Stimulated activated CD4-positive, alpha-beta T cell treated with anti-CD3 and anti-CD28 coated beads, TNF-alpha, amount 100 ng/mL, for 24 hours (primary cell): Measurements from ENCODE around the gene FAM107B.

Experiments
- DNase-seq, 3 experiments: peaks; one replicate each; pipeline ENCODE4 v3.0.0-alpha.2; 2020; ENCODE audit warnings: low read depth in 3 of 3

The FAM107B gene

DNA sequence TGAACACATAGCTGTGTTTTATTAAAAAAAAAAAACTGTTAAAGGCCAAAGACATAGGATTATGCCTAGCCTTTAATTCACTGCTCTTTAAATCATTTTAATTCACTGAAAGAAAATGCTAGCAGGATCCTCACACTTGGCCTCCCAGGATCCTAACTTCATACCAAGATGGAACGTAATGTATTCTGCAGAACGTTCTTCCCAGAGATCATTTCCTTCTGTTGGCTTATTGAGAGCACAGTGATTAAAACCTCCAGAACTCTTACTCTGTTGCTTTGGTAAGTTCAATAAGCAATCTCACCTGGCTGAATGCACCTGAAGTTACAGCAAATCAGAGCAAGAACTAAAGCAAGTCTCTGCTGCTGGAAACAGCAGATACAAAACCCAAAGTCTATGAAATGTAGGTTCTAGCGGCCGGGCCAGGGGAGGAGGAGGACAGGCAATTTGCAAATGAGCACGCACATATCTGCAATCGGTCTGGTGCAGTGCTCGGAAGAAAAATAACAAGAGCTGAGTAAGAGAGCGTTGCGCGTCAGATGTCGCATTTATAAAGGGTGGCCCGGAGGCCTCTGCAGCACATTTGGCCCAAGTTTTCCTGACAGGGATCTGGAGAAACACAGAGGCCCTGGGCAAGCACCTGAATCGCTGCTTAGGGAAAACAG, 193.9 kb downstream of the FAM107B start:
- DNase-seq, result no peak

DNA sequence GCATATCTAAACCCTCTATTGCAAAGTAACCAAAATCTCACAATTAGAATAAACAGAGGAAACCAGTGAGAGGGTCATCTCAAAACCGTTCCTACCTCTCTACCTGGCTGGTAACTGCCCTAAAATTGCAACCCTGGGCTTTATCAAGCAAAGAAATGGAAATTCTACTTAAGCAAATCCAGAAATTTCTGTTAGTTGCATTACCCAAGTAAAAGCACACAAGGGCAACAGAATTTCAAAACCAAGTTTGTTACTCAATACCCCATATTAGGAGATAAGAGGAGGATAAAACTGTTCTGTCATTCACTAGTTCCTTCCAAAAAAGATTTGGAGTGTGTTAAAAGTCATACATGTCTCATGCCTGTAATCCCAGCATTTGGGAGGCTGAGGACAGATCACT, 195.3 kb downstream of the FAM107B start:
- DNase-seq, result no peak

DNA sequence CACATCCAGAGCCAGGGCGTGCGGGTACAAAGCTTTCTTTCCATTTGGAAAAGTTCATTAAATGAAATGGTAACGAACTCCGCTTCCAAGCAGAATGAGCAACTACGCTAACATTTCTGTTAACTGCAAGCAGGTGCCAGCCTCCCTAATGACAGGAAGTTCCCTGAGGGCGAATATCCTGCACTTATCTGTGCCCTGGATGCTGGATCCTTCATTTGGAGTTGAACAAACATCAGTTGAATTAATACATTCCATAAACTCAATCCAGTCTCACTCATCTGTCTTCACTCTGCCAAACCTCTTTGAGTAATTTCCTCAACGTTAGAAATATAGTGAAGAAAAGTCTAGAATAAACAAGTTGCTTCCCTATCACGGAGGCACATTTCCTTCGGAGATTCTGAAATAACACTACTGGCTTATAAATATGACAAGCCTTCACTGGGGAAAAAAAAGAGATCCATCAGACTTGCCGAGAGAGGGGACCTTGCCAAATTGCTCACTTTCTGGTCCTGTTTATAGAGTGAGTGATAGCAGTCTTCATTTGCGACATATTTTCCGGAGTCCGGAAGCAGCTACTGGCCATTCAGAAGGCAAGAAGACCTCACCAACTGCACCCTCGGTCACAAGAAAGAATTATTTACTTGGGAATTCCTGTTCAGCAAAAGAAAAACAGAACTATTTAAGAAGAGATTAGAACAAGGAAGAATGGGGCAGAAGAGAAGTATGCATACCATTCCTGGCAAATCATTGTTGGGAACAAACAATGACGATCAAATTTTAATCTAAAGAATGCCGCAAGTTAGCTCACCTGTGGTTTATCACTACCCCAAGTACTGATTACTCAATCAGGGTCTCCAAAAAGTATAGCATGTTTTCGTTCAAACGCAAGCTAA, 196.4 kb downstream of the FAM107B start:
- DNase-seq, result no peak

DNA sequence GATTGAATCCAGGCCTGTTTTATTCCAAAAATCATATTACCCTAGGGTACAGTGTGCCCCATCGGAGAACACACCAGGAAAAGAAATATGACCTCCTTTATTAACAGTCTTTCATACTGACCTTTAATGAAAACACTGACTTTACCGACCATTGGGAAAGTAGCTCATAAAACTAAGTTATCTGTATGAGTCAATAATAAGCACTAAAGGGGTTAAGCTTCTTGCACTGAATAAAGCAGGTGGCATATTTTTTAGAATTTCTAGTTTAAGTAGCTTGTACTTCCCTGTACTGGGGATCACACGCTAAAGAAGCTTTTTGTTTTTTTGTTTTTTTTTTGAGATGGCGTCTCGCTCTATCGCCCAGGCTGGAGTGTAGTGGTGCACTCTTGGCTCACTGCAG, 199.8 kb downstream of the FAM107B start:
- no peak for DNase-seq

DNA sequence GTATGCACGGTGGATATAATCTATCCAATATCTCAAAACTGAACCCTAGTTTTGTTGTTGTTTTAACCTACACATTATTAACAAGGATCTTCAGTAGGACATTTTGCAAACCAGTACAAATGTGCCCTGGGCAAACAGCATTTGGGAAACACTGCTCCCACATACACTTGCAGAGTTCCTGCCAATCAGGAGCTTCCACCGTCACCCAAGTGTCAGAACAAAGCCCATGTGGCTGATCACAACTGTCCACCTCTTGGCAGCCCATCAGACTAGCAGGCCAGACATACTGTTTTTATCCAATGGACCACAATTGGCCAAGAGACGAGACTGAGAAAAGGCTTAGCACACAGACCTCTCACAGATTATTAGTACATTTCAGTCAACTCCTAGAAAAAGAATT, 200.4 kb downstream of the FAM107B start:
- no peak for DNase-seq

DNA sequence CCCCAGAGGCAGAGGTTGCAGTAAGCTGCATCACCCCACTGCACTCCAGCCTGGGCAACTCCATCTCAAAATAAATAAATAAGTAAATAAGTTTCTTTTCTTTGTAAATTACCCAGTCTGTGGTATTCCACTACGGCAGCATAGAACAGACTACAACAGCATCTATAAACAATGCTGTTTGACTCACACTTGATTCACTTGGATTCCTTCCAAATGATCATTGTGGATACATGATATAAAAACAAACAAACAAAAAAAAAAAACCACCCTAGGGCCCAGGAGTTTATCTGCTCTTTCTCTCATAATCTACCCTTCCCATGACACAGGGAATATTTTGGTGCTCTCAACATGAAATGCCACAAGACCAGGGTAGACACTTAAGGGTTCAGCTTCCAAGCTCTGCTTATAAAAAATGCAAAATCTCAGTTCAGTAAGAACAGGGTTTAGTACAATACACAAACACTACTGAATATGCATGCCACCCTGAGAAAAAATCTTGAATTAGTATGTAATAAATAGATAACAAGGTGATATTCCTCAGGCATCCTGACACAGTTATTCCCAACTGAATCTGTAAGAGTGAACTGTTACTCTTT, 200.9 kb downstream of the FAM107B start:
- DNase-seq, result no peak

DNA sequence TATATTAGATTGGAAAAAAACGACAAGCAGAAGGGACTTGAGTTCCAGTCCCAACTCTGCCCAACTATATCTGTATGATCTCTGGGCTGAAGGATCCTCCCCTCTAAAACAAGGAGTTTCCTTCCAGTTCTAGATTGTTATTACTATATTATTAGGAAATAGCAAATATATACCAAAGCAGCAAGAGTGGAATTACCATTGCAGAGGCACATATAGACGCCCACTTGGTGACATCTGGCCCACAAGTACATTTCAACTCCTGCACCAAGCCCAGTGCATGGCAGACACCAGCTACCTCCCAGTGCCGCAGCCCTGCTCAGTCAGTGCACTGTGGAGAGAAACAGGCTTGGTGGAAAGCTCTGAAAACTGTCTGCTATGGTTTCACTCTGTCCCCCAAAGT, 201.9 kb downstream of the FAM107B start:
- DNase-seq, result no peak

DNA sequence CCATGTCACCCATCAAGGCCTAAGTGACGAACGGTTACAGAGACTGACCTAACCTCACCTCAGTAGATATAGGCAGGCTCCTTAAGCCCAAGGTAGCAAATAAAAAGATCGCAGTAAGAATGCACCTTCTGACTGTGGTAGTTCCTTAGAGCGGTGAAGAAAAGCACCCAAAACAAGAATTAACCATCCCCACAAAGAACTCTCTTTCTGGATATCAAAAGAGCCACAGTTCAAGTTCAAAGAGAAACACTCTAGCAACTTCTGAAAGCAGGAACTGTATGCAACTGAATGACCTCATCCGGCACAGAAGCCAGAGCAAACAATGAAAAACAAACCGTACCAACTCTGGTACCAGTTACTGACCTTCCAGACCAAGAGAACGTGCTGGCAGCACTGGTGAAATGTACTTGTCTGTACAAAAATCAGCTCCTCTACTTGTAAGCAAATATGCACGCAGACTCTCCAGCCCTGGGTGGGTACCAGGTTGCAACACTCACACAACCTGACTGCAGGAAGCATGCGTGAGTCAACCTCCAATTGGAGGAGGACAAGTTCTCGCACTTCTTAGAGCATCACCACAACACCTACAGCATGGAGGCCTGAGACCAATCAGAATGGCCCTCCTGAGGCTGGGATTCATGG, 202.7 kb downstream of the FAM107B start:
- peak in 1 of 3 experiments; percentile 41 for DNase-seq

DNA sequence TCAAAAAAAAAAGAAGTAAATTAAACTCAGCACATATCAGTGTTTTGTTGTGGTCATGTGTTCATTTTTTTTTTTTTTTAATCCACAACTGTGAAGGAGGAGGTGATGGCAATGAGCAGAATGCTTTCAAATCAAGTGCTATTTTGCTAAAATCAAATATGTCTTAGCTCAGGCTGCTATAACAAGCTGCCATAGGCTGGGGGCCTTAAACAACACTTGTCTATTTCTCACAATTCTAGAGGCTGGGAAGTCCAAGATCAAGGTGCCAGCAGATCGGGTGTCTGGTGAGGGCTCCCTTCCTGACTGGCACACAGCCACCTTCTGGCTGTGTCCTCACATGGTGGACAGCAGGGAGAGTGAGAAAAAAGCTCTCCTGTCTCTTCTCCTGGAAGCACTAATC, 203.9 kb downstream of the FAM107B start:
- DNase-seq, result no peak

DNA sequence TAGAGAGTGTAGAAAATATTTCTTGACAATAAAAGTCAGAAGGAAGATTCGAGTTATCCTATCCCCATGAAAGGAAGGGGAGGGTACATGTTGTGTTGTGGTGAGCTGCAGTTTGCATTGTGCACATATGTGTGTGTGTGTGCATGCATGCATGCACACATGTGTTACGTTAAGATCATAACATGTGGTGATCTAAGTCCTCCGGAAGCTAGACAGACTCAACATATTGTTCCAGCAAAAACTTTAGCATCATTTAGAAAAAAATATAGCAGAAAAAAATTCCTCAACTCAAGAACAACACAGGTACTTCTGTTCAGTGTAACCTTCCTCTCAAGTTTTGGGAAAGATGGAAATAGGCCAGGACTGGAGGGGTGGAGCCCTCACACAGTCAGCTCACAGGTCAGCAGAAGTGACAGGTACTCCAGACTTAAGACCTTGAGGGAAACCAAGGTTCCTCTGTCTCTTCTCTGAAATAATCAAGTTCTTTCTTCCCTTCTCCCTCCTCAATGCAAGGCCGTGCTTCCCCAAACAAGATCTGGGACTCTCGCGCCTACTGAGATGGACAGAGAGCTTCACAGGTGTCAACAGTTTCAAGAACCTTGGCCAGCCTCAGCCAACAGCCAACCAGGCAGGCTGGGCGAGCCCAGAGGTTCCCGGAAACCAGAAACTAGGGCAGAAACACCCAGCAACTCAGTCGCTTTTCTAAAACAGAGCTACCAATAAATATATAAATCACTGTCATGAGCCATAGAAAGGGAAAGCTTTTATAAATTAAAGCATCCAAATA, 205.2 kb downstream of the FAM107B start:
- DNase-seq, result no peak

DNA sequence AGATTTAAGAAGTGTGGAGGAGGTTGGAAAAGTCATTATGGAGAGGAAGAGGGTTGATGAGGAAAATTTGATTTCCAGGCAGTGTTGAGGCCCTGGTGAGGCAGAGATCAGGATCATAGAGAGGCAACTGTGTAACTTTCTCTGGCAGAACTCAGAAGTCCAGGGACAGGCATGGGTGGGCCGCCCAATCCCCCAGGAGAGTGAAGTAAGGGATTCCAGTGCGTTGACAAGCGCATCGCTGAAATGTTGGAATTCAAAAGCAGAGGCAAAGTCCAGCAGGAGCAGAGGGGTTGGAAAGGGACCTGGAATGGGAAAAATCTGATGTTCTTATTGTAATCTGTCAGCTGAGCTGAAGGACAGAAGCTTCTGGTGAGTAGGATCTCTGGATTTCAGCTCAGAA, 207.3 kb downstream of the FAM107B start:
- no peak for DNase-seq

DNA sequence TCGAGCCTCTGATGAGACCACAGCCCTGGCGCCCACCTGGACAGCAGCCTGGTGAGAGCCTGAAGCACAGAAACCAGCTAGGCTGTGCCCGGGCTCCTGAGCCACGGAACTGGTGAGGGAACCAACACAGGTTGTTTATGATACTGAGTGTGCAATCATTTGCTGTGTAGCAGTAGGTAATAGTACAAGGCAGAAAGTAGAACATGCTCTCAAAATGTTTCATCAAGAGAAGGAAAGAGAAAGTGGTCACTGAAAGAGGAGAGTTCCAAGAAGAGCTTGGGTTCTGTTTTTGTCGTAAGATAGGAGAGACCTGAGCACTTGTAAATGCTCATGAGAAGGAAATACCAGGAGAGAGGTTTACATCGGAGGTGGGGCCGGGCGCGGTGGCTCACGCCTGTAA, 208.2 kb downstream of the FAM107B start:
- DNase-seq, result no peak

DNA sequence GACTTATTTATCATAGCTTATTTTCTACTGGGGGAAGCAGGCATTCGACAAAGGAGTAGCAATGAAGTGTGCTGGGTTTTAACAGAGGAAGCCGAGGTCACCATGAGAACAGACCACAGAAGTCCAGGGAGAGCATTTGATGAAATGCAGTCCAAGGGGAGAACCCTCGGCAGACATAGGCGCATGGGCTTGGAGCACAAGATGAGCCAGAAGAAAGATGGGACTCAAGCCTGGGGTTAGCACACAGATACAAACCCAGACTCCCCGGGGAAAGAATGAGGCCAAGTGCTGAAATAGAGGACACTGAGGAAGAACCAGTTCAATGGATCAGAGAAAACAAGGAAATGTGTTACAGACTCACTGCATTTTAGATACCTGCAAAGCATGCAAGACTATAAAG, 209.5 kb downstream of the FAM107B start:
- no peak for DNase-seq

DNA sequence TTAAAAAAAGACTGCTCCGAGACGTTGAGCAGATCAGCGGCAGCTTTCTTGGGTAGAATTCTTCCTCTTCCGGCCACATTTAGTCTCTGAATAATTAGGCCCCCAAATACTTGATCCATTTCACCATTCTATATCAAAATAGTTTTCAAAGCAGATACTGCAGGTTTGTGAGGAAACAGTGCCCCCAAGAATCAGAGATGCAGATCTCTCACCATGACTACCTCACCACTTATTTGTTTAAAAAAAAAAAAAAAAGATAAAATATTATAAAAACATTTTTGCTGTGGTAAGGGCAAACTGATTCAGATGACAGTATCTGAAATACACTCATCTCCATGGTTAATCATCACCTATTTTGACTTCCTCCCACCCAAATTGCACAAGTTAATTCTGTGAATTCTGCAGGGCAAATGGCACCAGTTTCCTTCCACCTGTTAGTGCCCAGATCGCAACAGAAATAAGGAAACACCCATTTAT, 210.4 kb downstream of the FAM107B start:
- no peak for DNase-seq

DNA sequence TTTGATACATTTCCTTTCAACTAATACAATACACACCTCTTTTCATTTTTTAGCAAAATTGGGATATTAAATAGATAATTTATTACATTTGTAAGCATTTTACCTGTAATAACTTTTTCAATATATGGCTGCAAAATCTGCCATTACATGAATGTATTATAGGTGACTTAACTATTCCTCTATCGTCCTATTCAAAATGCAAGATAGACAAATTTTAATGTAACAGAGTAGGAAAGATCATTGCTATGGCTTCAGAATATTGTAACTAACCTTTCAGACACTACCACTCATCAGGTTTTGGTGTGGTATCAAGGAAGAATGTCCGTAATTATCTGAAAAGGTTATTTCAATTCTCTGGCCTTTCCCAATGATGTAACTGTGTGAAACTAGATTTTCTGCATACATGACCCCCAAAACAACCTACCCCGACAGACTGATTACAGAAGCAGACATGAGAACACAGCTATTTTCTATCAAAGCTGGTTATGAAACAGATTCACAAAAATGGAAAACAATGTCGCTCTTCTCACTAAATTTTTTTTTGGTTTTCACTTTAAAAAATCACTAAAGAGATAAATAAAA, 211.2 kb downstream of the FAM107B start:
- DNase-seq, result no peak

DNA sequence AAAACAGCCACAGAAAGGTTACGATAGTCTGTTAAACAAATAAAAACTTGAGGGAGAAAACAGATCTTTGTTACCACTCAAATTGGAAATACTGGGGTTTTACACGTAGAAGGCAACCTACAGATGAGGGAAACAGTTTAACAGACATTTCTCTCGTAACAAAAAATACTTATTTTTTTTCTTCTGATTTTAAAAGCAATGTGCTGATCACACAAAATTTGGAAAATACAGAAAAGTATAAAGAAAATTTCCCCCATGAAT, 211.7 kb downstream of the FAM107B start:
- DNase-seq, result no peak

DNA sequence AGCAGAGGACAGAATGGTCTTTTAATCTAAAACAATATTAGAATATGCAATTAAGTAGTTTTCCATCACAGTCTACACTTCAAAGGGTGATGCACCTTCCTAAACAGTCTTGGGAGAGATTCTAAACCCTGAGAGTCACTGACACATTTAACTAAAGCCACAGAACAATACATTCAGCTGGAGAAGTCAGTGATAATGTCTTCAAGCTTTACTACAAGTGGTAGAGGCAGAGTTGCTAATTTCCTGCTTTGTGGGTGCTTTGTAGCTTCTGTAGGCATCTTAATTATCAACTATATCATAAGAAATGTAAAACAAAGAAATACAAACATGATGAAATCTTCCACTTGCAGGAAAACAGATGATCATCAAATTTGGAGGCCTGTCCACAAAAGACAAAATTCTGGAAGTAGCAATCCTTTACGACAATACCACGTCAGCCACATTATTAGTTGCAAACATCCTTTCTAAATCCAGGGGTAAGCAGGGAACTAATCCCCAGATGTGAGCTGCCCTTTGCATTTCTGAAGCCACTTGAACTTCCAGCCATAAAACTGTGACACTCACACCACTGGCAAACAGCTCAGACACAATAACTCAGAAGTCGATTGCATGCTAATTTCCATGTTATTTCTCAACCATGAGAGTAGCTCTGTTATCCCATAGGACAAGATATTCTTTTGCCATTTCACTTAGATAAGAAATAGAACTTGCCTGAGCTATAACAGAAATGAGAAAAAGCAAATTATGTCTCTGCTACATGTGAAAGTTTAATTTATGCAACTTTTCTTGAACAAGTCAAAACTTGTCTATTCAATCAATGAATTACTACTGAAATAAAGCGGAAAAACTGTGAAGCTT, 212.2 kb downstream of the FAM107B start:
- no peak for DNase-seq

DNA sequence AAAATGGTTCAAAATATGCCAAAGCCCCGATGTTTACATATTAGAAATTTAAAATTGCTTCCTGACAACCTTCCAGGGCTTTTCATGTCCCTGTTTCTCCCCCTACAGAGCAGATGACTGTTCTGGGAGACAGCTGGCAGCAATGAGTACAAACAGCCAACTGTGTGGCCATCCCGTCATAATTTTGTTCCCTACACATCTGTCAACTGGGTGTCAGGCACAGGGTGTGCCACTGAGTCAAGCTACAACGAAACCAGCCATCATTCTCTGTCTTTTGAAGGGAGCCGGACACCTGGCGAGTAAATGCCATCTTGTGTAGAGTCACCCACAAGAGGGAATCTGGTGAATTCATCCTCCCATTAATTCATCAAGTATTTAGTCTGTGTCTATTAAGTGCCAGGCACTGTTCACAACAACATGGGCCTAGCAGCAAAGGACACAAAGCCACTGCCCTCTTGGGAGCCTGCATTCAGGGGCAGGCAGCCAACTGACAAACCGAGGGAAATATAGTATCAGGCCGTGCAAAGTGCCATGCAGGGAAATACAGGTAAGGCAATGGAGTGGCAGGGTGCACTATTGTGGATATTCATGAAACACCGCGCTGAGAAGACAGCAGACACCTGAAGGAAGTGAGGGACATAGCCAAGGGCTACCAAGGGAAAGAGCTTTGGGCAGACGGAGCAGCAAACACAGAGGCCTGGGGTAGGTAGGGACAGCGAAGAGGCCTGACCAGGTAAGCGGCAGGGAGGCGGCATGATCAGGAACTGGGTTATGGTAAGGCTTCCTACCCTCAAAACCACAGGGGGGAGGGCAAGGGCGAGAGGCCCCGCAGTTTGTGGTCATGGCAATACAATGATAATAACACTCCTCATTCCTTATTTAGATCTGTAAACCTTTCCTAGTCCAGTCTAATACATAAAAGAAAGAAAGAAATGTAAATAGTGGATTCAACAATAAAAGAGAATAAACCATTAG, 213.6 kb downstream of the FAM107B start:
- no peak for DNase-seq

DNA sequence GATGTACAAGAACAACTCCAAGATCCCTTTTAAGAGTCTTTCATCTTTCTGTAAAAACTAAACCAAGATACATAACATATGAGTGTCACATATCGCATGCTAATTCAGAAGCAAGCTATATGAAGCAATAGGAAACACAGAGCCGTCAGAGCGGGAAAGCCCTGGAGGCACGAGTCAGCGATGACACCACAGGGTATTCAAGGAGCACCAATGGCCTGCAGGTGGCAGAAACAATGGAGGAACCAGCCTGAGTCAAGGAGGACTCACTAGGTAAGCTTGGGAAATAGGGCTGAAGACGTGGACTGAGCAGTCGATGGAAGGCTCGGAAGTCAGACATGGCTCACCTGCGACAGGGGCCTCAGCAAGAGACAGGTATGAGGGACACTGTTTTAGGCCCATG, 214.4 kb downstream of the FAM107B start:
- DNase-seq, result peak; percentile 54 to 75 (median 61)
